DMS79 treated with DMSO at 0.1 percent for 48 hours (cell line): Measurements from ENCODE around the gene SEPTIN14.
A peak's percentile ranks its signal among the peaks of the same experiment; 100 is the strongest.
"Not testable (repeated sequence)": the region's sequence is repeated elsewhere in the genome, so short reads cannot be mapped to it uniquely, and the experiment has no call there.

Experiments used
- DNase-seq: peaks from one replicate; lab custom pipeline; 2025; lab: John Stamatoyannopoulos, UW

The SEPTIN14 gene

GRCh38 chr7:55862652-55863051, at the start of gene SEPTIN14:
Gene SEPTIN14, minus strand, starts transcription at chr7:55862752. Its CDS starts 756 bp downstream, at chr7:55861996.
- not testable (repeated sequence) for DNase-seq

DNA sequence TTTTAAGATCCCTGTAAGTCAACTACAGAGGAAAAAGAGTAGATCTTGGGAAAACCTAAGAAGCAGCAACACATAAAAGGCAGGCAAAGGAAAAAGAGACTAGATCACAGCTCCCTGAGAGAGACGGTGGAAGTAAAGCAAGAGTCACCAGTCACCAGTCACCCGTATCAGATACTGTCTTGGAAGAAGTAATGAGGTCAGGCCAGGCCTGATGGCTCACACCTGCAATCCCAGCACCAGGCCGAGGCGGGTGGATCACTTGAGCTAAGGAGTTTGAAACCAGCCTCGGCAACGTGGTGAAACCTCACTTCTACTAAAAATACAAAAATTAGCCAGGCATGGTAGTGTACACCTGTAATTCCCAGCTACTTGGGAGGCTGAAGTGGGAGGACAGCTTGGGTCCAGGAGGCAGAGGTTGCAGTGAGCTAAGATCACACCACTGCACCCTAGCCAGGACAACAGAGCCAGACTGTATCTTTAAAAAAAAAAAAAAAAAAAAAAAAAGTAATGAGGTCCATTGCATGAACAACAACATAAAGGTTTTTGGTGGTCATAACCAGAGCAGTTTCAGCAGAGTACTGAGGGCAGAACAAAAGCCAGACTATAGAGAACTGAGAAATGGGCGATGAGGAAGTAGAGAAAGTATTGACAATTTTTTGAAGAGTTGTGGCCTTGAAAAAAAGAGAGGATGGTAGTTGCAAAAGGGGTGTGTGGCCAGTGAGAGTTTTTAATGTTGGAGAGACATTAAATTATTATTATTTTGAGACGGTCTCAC, 41.6 kb upstream of the SEPTIN14 start:
- DNase-seq = no peak

DNA sequence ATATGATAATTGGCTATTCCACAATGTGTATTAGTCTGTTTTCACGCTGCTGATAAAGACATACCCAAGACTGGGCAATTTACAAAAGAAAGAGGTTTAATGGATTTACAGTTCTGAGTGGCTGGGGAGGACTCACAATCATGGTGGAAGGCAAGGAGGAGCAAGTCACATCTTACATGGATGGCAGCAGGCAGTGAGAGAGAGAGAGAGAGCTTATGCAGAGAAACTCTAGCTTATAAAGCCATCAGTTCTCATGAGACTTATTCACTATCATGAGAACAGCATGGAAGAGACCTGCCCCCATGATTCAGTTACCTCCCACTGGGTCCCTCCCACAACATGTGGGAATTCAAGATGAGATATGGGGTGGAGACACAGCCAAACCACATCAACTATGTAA, 38.5 kb upstream of the SEPTIN14 start:
- DNase-seq = not testable (repeated sequence)

GRCh38 chr7:55898287-55898686, 35.7 kb upstream of the SEPTIN14 start:
- DNase-seq = no peak

- DNase-seq = no peak
These were observed 32.5 kb upstream of the SEPTIN14 start for GRCh38 chr7:55895021-55895420.

GRCh38 chr7:55893940-55894339, 31.4 kb upstream of the SEPTIN14 start:
- DNase-seq = no peak

GRCh38 chr7:55888378-55888777, 25.8 kb upstream of the SEPTIN14 start:
- DNase-seq = not testable (repeated sequence)

- peak; percentile 49 for DNase-seq
These were observed 25.3 kb upstream of the SEPTIN14 start for GRCh38 chr7:55887821-55888247.

GRCh38 chr7:55884321-55884720, 21.8 kb upstream of the SEPTIN14 start:
- no peak for DNase-seq

DNA sequence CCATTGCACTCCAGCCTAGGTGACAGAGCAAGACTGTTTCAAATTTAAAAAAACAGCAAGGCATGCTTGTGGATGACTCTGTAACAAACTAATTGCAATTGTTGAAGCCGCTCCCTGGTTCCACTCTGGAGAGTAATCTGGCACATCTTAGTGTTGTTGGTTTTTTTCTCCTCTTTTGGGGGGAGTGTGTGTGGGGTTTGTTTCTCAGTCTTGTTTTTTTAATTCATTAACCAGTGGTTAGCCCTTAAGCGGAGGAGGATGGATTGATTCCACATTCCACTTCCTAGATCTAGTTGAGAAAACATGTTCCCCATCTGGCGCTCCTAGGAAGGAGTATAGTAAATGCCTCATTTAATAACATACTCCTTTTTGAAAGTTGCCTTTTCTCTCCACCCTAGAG, 16.1 kb upstream of the SEPTIN14 start:
- DNase-seq = no peak

DNA sequence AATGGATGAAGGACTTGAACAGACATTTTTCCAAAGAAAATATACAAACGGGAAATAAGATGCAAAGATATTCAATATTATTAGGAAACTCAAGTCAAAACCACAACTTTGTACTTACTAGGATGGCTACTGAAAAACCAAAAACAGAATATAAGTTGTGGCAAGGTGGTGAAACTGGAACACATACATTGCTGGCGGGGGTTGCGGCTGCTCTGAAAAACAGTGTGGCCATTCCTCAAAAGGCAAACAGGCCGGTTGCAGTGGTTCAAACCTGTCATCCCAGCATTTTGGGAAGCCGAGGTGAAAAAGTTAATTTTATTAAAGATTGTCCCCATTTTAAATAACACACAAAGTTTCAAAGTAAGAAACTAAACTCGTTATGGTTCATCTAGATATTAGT, 14.8 kb upstream of the SEPTIN14 start:
- DNase-seq = no peak

GRCh38 chr7:55873765-55874164, 11.2 kb upstream of the SEPTIN14 start:
- no peak for DNase-seq

DNA sequence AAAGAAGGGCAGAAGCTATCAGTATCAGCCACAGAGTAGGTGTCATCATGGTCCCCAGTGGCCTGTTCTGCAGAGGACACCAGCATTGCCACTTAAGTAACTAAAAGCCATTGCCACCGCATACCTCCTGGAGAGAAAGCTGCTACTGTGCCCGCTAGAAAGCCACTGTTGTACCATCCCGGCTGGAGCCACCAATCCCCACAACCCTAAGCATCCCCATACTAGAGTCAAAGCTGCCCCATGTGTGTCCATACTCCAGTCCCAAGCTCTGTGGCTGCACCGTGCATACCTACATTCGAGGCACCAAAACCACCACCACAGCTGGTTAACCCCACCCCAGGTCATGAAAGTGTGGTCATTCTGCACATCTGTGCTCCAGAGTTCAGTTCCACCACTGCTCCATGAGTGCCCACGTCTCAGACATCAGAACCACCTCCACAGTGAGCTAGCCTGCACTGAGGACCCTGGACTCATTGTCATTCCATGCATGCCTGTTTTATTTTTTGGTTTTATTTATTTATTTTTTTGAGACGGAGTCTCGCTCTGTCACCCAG, 9.5 kb upstream of the SEPTIN14 start:
- no peak for DNase-seq

GRCh38 chr7:55868989-55869388, 6.4 kb upstream of the SEPTIN14 start:
- DNase-seq = not testable (repeated sequence)

GRCh38 chr7:55845164-55845563, 17.4 kb downstream of the SEPTIN14 start:
- not testable (repeated sequence) for DNase-seq

GRCh38 chr7:55838595-55838994, 24.0 kb downstream of the SEPTIN14 start:
- no peak for DNase-seq

- no peak for DNase-seq
These were observed 35.0 kb downstream of the SEPTIN14 start for GRCh38 chr7:55827577-55827976.

DNA sequence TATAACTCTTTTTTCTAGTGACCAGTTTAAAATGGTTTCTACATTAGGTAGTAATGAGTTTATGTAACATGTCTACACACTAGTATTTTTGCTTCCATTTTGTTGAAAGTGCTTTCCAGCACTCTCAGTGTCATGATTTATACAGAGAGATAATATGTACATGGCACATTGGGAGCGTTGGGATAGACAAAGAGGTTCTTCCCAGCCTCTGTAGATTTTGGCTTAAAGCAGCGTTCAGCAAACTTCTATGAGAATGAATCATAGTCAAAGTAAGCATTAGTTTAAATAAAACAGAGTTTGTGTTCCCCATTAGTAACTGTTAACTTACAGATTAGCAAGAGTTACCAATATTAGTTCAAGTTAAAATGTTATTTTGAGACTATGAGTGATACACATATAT, 43.9 kb downstream of the SEPTIN14 start:
- DNase-seq = no peak

GRCh38 chr7:55797260-55797659, 65.3 kb downstream of the SEPTIN14 start:
- not testable (repeated sequence) for DNase-seq

DNA sequence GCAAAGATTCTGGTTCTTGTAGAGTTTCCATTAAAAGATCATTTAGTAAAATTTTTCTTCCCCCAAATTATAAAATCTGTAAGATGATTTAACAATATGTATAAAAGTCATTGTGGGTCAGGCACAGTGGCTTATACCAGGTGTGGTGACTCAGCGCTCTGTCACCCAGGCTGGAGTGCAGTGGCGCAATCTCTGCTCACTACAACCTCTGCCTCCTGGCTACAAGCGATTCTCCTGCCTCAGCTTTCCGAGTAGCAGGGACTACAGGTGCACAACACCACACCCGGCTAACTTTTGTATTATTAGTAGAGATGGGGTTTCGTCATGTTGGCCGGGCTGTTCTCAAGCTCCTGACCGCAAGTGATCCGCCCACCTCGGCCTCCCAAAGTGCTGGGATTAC, 68.0 kb downstream of the SEPTIN14 start:
- DNase-seq = no peak

- no peak for DNase-seq
These were observed 70.5 kb downstream of the SEPTIN14 start for GRCh38 chr7:55792048-55792447.

DNA sequence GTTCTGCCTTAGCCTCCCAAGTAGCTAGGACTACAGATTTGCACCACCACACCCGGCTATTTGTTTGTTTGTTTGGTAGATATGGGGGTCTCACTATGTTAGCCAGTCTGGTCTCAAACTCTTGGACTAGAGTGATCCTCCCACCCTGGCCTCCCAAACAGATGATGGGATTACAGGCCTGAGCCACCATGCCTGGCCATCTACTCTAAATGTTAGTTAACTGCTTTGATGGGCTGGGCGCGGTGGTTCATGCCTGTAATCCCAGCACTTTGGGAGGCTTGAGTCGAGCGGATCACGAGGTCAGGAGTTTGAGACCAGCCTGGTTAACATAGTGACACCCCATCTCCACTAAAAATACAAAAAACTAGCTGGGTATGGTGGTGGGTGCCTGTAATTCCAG, 74.8 kb downstream of the SEPTIN14 start:
- no peak for DNase-seq

- no peak for DNase-seq
These were observed 75.7 kb downstream of the SEPTIN14 start for GRCh38 chr7:55786901-55787300.

GRCh38 chr7:55785444-55785843, 77.1 kb downstream of the SEPTIN14 start:
- not testable (repeated sequence) for DNase-seq
